A673 (cell line): ENCODE results near the gene SLC26A5. TPM values are rescaled to one million over a fixed set of nuclear protein-coding genes. Genes with fewer than 3 reads are reported as not detected.

Experiments used
- BruUV-seq: library from RNA; stranded (reverse); fragments of 400-500 nt; replicated peaks from 2 replicates; lab custom pipeline; 2021; lab: Mats Ljungman, UMichigan
- CTCF ChIA-PET: fragments of 300-600 bp; sonication (Branson Sonifier 250); formaldehyde crosslinking; loops from one replicate; lab custom pipeline; 2022; ENCODE audit warnings: antibody characterized with exemption; lab: Charles Lee
- POLR2A ChIA-PET: fragments of 300-600 bp; sonication (Branson Sonifier 250); formaldehyde crosslinking; loops from one replicate; lab custom pipeline; 2022; ENCODE audit warnings: antibody characterized with exemption; ENCODE audit not compliant: low non-redundant PET; lab: Charles Lee
- DNase-seq: peaks from one replicate; pipeline ENCODE4 v3.0.0-alpha.2; 2015; ENCODE audit warnings: low spot score
- H3K27ac ChIP-seq: fragments of 200-600 bp; sonication (generic); 2 replicates; pipeline ENCODE4 v1.5.1; 2016; ENCODE audit warnings: mixed run types, low read depth, mild to moderate bottlenecking, mixed read lengths, antibody characterized with exemption, low read length; ENCODE audit not compliant: poor library complexity, severe bottlenecking
- H3K27me3 ChIP-seq: fragments of 200-600 bp; sonication (generic); replicated peaks from 2 replicates; pipeline ENCODE4 v1.6.1; 2017; ENCODE audit warnings: mixed run types, low read depth, mild to moderate bottlenecking, mixed read lengths, antibody characterized with exemption, low read length; ENCODE audit not compliant: insufficient read depth, poor library complexity
- H3K36me3 ChIP-seq: fragments of 200-600 bp; sonication (generic); 2 replicates; pipeline ENCODE4 v1.6.1; 2016; ENCODE audit warnings: mixed run types, mild to moderate bottlenecking, mixed read lengths, antibody characterized with exemption, low read length; ENCODE audit not compliant: insufficient read depth, poor library complexity, severe bottlenecking
- H3K4me1 ChIP-seq: fragments of 200-600 bp; sonication (generic); 2 replicates; pipeline ENCODE4 v1.6.1; 2017; ENCODE audit warnings: mixed run types, mild to moderate bottlenecking, mixed read lengths, antibody characterized with exemption, low read length; ENCODE audit not compliant: insufficient read depth, poor library complexity, severe bottlenecking
- H3K4me3 ChIP-seq: fragments of 200-600 bp; sonication (generic); 2 replicates; pipeline ENCODE4 v1.5.1; 2016; ENCODE audit warnings: low read depth, mixed run types, mild to moderate bottlenecking, mixed read lengths, low read length; ENCODE audit not compliant: poor library complexity, severe bottlenecking
- H3K9me3 ChIP-seq: fragments of 200-600 bp; sonication (generic); 2 replicates; pipeline ENCODE4 v1.6.1; 2016; ENCODE audit warnings: mixed run types, low read depth, mild to moderate bottlenecking, mixed read lengths, antibody characterized with exemption, low read length; ENCODE audit not compliant: poor library complexity, severe bottlenecking
- CTCF ChIP-seq: fragments of 300-800, 200-600 bp; sonication (generic); conservative IDR thresholded peaks from 2 replicates; pipeline ENCODE4 v1.5.1; 2017; ENCODE audit warnings: low read depth, mild to moderate bottlenecking, antibody characterized with exemption, low read length, moderate library complexity, mixed read lengths
- EZH2 ChIP-seq: fragments of 200-600 bp; sonication (generic); IDR thresholded peaks from 2 replicates; pipeline ENCODE4 v1.6.1; 2017; ENCODE audit warnings: borderline replicate concordance, low read depth, mild to moderate bottlenecking, mixed read lengths, antibody characterized with exemption, low read length; ENCODE audit not compliant: poor library complexity, severe bottlenecking
- intact Hi-C: fragments of 100-400 bp; cut with micrococcal nuclease; formaldehyde crosslinking; loops from one replicate; pipeline ENCODE4 v1.10.0; 2022; ENCODE audit not compliant: unreplicated experiment
- total RNA-seq: library from RNA; stranded (reverse); gene quantifications from 2 replicates; pipeline ENCODE4 v1.2.3, GENCODE V29; 2021

Gene SLC26A5
- total RNA-seq, 1 experiment from 2014 or later, result not detected

DNA sequence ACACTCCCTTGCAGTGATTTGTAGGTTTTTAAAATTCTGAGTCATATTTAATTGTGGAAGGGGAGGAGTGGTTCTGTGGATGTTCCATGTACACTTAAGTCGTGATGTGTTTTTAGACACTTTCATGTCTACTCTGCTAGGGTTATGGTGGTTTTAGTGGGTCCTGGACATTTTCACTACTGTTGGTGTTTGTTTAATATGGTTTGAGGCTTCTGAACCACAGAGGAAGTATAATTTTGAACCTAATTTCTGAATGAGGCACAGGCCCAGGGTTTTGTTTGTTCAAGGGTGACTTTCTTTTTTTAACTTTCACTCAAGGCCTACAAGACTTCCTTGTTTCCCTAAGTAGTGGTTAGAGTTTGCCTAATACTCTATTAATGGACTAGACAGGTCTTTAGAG lies 13.3 kb downstream of the SLC26A5 start:
- DNase-seq, result no peak
- Histone ChIP-seq H3K27ac (no peak overlapping the region), H3K27me3 (peaks cover 26% of the 10 kb centered on the region), H3K9me3 (no peaks in the 10 kb centered on the region), H3K36me3 (no peaks in the 10 kb centered on the region), H3K4me1 (no peaks in the 10 kb centered on the region), H3K4me3 (no peak overlapping the region)
- intact Hi-C loops, result no loop called here
- no peak for TF ChIP-seq EZH2
- no peak for TF ChIP-seq CTCF
- POLR2A ChIA-PET, result no interaction called here
- BruUV-seq, result no TSS peak
- CTCF ChIA-PET, result no interaction called here

DNA sequence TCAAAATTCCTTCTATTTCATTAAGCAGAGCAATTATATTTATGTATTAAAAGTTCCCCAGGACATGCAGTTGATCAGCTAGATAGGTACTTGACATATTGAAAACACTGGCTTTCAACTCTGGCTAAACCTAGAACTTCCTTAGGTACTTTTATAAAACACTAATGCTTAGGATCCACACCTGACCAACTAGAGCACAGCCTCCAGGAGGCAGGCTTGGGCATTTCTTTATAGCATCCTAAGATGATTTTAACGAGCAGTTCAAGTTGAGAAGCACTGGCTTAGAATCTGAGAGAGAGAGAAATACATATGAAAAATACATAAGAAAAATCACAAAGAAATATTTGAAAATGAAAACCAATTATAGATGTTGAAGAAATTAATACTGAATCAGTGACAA lies 20.8 kb downstream of the SLC26A5 start:
- H3K4me3 ChIP-seq, result no peak overlapping the region
- intact Hi-C loops, result no loop called here
- no peak overlapping the region for H3K27ac ChIP-seq
- no peaks in the 10 kb centered on the region for H3K9me3 ChIP-seq
- ChIA-PET CTCF (no interaction called here), POLR2A (no interaction called here)
- no TSS peak for BruUV-seq
- DNase-seq, result no peak
- H3K36me3 ChIP-seq, result no peaks in the 10 kb centered on the region
- no peaks in the 10 kb centered on the region for H3K4me1 ChIP-seq
- TF ChIP-seq CTCF (no peak), EZH2 (no peak)
- H3K27me3 ChIP-seq, result no peaks in the 10 kb centered on the region

- ChIA-PET CTCF (no interaction called here), POLR2A (no interaction called here)
- no peaks in the 10 kb centered on the region for H3K9me3 ChIP-seq
- intact Hi-C loops, result no loop called here
- no peaks in the 10 kb centered on the region for H3K27me3 ChIP-seq
- no peak for TF ChIP-seq CTCF
- no peak for TF ChIP-seq EZH2
- no TSS peak for BruUV-seq
- no peak for DNase-seq
- H3K4me3 ChIP-seq, result no peak overlapping the region
- H3K27ac ChIP-seq, result no peak overlapping the region
- H3K36me3 ChIP-seq, result no peaks in the 10 kb centered on the region
- H3K4me1 ChIP-seq, result no peaks in the 10 kb centered on the region
These were observed 22.4 kb downstream of the SLC26A5 start for GRCh38 chr7:103423467-103424179.
